ENCODE results near the gene CHRFAM7A.
"Not testable (repeated sequence)": the region's sequence is repeated elsewhere in the genome, so short reads cannot be mapped to it uniquely, and the experiment has no call there.

DNA sequence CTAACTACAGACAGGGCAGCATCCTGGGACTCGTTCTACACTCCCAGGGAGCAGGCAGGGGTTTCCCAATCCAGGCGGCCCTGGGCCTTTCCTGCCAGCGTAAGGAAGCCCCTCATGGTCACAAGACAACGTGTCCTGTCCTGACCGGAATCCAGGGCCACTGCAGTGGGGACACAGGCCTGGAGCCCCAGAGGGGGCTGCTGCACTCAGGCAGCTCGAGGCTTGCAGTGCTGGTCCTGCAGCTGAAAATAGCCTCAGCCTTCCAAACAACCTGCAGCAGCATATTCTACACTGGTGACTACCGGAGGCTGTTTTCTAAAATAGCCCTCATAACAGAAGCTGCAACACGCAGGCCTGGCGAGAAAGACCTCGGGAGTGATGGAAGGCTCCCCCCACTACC is 18.5 kb downstream of the CHRFAM7A start:
- TF ChIP-seq, protein P1, sequence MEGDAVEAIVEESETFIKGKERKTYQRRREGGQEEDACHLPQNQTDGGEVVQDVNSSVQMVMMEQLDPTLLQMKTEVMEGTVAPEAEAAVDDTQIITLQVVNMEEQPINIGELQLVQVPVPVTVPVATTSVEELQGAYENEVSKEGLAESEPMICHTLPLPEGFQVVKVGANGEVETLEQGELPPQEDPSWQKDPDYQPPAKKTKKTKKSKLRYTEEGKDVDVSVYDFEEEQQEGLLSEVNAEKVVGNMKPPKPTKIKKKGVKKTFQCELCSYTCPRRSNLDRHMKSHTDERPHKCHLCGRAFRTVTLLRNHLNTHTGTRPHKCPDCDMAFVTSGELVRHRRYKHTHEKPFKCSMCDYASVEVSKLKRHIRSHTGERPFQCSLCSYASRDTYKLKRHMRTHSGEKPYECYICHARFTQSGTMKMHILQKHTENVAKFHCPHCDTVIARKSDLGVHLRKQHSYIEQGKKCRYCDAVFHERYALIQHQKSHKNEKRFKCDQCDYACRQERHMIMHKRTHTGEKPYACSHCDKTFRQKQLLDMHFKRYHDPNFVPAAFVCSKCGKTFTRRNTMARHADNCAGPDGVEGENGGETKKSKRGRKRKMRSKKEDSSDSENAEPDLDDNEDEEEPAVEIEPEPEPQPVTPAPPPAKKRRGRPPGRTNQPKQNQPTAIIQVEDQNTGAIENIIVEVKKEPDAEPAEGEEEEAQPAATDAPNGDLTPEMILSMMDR (IDR thresholded peaks at IDR 0.05): not testable (repeated sequence)
- TF ChIP-seq POLR2A (IDR thresholded peaks at IDR 0.05): not testable (repeated sequence)

Data from sigmoid colon (tissue), 3 donors.